ENCODE results near the gene GSN. TPM values are rescaled to one million over a fixed set of nuclear protein-coding genes. Genes with fewer than 3 reads are reported as not detected.

Gene GSN
- total and polyA plus RNA-seq, 10 of the 15 experiments (the other 5 are each of a cell fraction or from before 2014, with no cell fraction given) = 0.66 to 9.2 (median 6.2) TPM

DNA sequence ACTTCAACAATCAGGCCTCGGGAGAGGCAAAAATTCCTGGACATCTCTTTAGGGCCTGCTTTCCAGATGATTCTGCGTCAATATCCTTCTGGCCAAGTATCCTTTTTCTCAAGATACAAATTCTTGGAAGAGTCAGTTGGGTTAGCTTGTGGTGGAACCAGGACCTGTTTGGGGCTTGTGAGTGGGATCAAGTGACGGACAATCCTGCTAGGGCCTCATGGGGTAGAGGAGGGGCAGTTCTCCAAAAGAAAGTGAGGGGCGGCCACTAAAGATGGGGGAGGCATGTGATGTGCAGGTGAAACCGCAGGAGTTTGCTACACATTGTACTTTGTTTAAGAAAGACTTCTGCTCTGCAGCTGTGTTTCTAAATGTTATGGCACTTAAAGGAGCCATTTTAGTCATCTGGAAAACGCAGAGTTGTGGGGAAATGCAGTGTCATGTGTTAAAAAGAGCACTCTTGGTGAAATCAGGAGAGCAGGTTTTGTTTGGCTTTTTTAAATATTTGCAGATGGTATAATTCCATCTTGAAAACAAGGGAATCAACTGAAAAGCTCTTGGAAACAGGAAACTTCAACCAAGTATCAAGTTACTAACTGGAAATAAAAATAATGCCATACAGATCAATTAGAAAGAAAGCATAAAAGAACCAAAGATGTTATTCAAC, 27.4 kb upstream of the GSN start:
- 76% methylated on average over 6 of the region's 6 CpGs for WGBS (ENCODE audit: insufficient coverage, insufficient replicate concordance, low lambda C conversion rate, missing lambda C conversion rate)
- intact Hi-C loops (cut with micrococcal nuclease; ENCODE audit: unreplicated experiment) = no loop called here
- no peak for ATAC-seq
- Histone ChIP-seq H3K9me3 (replicated peaks; ENCODE audit: control insufficient read depth, insufficient read depth, low read length) (no peaks in the 10 kb centered on the region; the same call in 1 of the 3 replicates), H4K20me1 (ENCODE audit: control insufficient read depth, insufficient read depth) (no peaks in the 10 kb centered on the region), H3K4me2 (ENCODE audit: control insufficient read depth, insufficient read depth) (no peak overlapping the region), H3K27me3 (replicated peaks in 1 of 2; ENCODE audit: control insufficient read depth in 2 of 2, insufficient read depth in 2 of 2, low read length in 1 of 2) (no peaks in the 10 kb centered on the region), H3K27ac (ENCODE audit: control insufficient read depth, insufficient read depth) (no peak overlapping the region), H3K4me3 (no peak overlapping the region), H3K4me1 (ENCODE audit: control insufficient read depth, insufficient read depth, low read length) (no peaks in the 10 kb centered on the region), H3K9ac (ENCODE audit: control insufficient read depth, insufficient read depth, low read length) (no peak overlapping the region), H2AFZ (ENCODE audit: control insufficient read depth, low read depth, low read length) (no peak overlapping the region), H3K79me2 (ENCODE audit: control insufficient read depth, insufficient read depth, low read length) (no peaks in the 10 kb centered on the region), H3K36me3 (ENCODE audit: control insufficient read depth in 2 of 2, insufficient read depth in 2 of 2, low read length in 1 of 2) (no peaks in the 10 kb centered on the region)
- ChIA-PET SMC1A (ENCODE audit: uncharacterized antibody, unreplicated experiment) (interaction anchor here (1.2 to 1.3 kb wide), 2 partner anchors 9 to 22 kb away, joined by 3 to 4 read pairs; no protein-coding TSS in a partner anchor), CTCF (interaction anchor here (0.8 to 1.3 kb wide), 3 partner anchors 17 to 79 kb away, joined by 3 to 4 read pairs (median 3); no protein-coding TSS in a partner anchor), RAD21 (ENCODE audit: unreplicated experiment) (no interaction called here), POLR2A (interaction anchor here (0.5 kb wide), 1 partner anchor 1786 kb away, joined by 4 read pairs; no protein-coding TSS in a partner anchor)
- TF ChIP-seq KAT2A (conservative IDR thresholded peaks at IDR 0.05; ENCODE audit: control insufficient read depth, low read depth, low read length) = no peak
- TF ChIP-seq WRNIP1 (IDR thresholded peaks at IDR 0.05; ENCODE audit: borderline replicate concordance, low read depth, low read length) = no peak
- TF ChIP-seq EED (IDR thresholded peaks at IDR 0.05; ENCODE audit: low read depth) = no peak
- no peak for TF ChIP-seq NBN (IDR thresholded peaks at IDR 0.05)
- TF ChIP-seq, protein P1, sequence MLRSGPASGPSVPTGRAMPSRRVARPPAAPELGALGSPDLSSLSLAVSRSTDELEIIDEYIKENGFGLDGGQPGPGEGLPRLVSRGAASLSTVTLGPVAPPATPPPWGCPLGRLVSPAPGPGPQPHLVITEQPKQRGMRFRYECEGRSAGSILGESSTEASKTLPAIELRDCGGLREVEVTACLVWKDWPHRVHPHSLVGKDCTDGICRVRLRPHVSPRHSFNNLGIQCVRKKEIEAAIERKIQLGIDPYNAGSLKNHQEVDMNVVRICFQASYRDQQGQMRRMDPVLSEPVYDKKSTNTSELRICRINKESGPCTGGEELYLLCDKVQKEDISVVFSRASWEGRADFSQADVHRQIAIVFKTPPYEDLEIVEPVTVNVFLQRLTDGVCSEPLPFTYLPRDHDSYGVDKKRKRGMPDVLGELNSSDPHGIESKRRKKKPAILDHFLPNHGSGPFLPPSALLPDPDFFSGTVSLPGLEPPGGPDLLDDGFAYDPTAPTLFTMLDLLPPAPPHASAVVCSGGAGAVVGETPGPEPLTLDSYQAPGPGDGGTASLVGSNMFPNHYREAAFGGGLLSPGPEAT (IDR thresholded peaks at IDR 0.05; ENCODE audit: low read depth) = no peak
- no peak for TF ChIP-seq LARP7 (IDR thresholded peaks at IDR 0.05)
- TF ChIP-seq TARDBP (IDR thresholded peaks at IDR 0.05; ENCODE audit: borderline replicate concordance) = no peak
- TF ChIP-seq RB1 (IDR thresholded peaks at IDR 0.05; ENCODE audit: borderline replicate concordance) = no peak
- no peak for TF ChIP-seq EGR1 (IDR thresholded peaks at IDR 0.05; ENCODE audit: borderline replicate concordance in 1 of 2, low read depth in 2 of 2, low read length in 2 of 2)
- no peak for TF ChIP-seq ZNF384 (IDR thresholded peaks at IDR 0.05; ENCODE audit: borderline replicate concordance, low read depth, low read length)
- TF ChIP-seq IRF3 (IDR thresholded peaks at IDR 0.05) = no peak
- DNase-seq (ENCODE audit: low read depth, low spot score) = no peak
- BruUV-seq (replicated peaks) = no TSS peak
- no peak for FAIRE-seq
- in situ Hi-C loops (cut with MboI) = no loop called here
